Glutamatergic neuron (in vitro differentiated cells): ENCODE measurements around the gene DPF3. TPM values are rescaled to one million over a fixed set of nuclear protein-coding genes. Genes with fewer than 3 reads are reported as not detected.

Experiments used
- DNase-seq: peaks from one replicate; pipeline ENCODE4 v3.0.0; 2022
- H3K27ac Mint-ChIP-seq: one replicate; pipeline ENCODE4 v1.8.0; 2020; ENCODE audit warnings: mild to moderate bottlenecking, mixed read lengths, inconsistent platforms; ENCODE audit not compliant: unreplicated experiment
- H3K27me3 Mint-ChIP-seq: one replicate; pipeline ENCODE4 v1.8.0; 2020; ENCODE audit warnings: mild to moderate bottlenecking, moderate library complexity, mixed read lengths, inconsistent platforms; ENCODE audit not compliant: unreplicated experiment
- H3K36me3 Mint-ChIP-seq: one replicate; pipeline ENCODE4 v1.8.0; 2020; ENCODE audit warnings: mild to moderate bottlenecking, mixed read lengths, inconsistent platforms; ENCODE audit not compliant: unreplicated experiment
- H3K4me1 Mint-ChIP-seq: one replicate; pipeline ENCODE4 v1.8.0; 2020; ENCODE audit warnings: mild to moderate bottlenecking, low read depth, mixed read lengths, inconsistent platforms; ENCODE audit not compliant: unreplicated experiment
- H3K4me3 Mint-ChIP-seq: one replicate; pipeline ENCODE4 v1.8.0; 2020; ENCODE audit warnings: mild to moderate bottlenecking, mixed read lengths, inconsistent platforms; ENCODE audit not compliant: unreplicated experiment
- H3K9me3 Mint-ChIP-seq: one replicate; pipeline ENCODE4 v1.8.0; 2020; ENCODE audit warnings: mild to moderate bottlenecking, moderate library complexity, mixed read lengths, inconsistent platforms; ENCODE audit not compliant: unreplicated experiment
- CTCF ChIP-seq: fragments of 200-600 bp; sonication (generic); IDR thresholded peaks from one replicate; pipeline ENCODE4 v1.5.0; 2021; ENCODE audit not compliant: partially characterized antibody, unreplicated experiment
- total RNA-seq: library from RNA; stranded (reverse); fragmentation: NEBNext Ultra II Directional; extraction: Animal tissue kit (Norgen Biotek cat#: 25700); gene quantifications from one replicate; pipeline ENCODE4 v1.2.1, GENCODE V29; 2021; ENCODE audit not compliant: unreplicated experiment

Gene DPF3
- total RNA-seq, 1 donor from 2014 or later, result 13.7 TPM

GRCh38 chr14:72792051-72792788, 101.7 kb downstream of the DPF3 start:
- Mint-ChIP-seq H3K4me3 (no peak overlapping the region), H3K27ac (peak overlapping the region; percentile 15), H3K36me3 (peaks cover 4% of the 10 kb centered on the region), H3K27me3 (no peaks in the 10 kb centered on the region), H3K4me1 (peaks cover 19% of the 10 kb centered on the region), H3K9me3 (peaks cover 2% of the 10 kb centered on the region)
- no peak for DNase-seq
- TF ChIP-seq CTCF, result no peak

- H3K27ac Mint-ChIP-seq, result no peak overlapping the region
- H3K27me3 Mint-ChIP-seq, result no peaks in the 10 kb centered on the region
- H3K9me3 Mint-ChIP-seq, result no peaks in the 10 kb centered on the region
- H3K4me3 Mint-ChIP-seq, result no peak overlapping the region
- H3K36me3 Mint-ChIP-seq, result peaks cover 4% of the 10 kb centered on the region
- no peak for DNase-seq
- peaks cover 19% of the 10 kb centered on the region for H3K4me1 Mint-ChIP-seq
- TF ChIP-seq CTCF, result no peak
Observed at GRCh38 chr14:72790887-72791566, 102.9 kb downstream of the DPF3 start.

- no peak for DNase-seq
- Mint-ChIP-seq H3K27me3 (peaks cover 3% of the 10 kb centered on the region), H3K9me3 (peaks cover 2% of the 10 kb centered on the region), H3K4me3 (no peak overlapping the region), H3K27ac (no peak overlapping the region), H3K36me3 (peaks cover 4% of the 10 kb centered on the region), H3K4me1 (peaks cover 19% of the 10 kb centered on the region)
- no peak for TF ChIP-seq CTCF
Observed at GRCh38 chr14:72788972-72789728, 104.8 kb downstream of the DPF3 start.

- Mint-ChIP-seq H3K27ac (no peak overlapping the region), H3K4me1 (peaks cover 17% of the 10 kb centered on the region), H3K4me3 (no peak overlapping the region), H3K27me3 (peaks cover 3% of the 10 kb centered on the region), H3K9me3 (peaks cover 2% of the 10 kb centered on the region), H3K36me3 (peaks cover 4% of the 10 kb centered on the region)
- no peak for TF ChIP-seq CTCF
- no peak for DNase-seq
Observed at GRCh38 chr14:72788255-72788654, 105.6 kb downstream of the DPF3 start.

GRCh38 chr14:72787841-72788240, 106.1 kb downstream of the DPF3 start:
- Mint-ChIP-seq H3K36me3 (peaks cover under 1% of the 10 kb centered on the region), H3K27me3 (peaks cover 3% of the 10 kb centered on the region), H3K4me1 (peaks cover 12% of the 10 kb centered on the region), H3K9me3 (peaks cover 2% of the 10 kb centered on the region), H3K27ac (no peak overlapping the region), H3K4me3 (no peak overlapping the region)
- no peak for TF ChIP-seq CTCF
- no peak for DNase-seq
